ENCODE data around the gene TNFRSF12A. TPM values are rescaled to one million over a fixed set of nuclear protein-coding genes. Genes with fewer than 3 reads are reported as not detected.
A peak's percentile ranks its signal among the peaks of the same experiment; 100 is the strongest.

TNFRSF12A gene
- total and polyA plus RNA-seq, 9 of the 15 experiments (the other 6 are each of a cell fraction or from before 2014, with no cell fraction given) = 0.41 to 61.8 (median 26.5) TPM

DNA sequence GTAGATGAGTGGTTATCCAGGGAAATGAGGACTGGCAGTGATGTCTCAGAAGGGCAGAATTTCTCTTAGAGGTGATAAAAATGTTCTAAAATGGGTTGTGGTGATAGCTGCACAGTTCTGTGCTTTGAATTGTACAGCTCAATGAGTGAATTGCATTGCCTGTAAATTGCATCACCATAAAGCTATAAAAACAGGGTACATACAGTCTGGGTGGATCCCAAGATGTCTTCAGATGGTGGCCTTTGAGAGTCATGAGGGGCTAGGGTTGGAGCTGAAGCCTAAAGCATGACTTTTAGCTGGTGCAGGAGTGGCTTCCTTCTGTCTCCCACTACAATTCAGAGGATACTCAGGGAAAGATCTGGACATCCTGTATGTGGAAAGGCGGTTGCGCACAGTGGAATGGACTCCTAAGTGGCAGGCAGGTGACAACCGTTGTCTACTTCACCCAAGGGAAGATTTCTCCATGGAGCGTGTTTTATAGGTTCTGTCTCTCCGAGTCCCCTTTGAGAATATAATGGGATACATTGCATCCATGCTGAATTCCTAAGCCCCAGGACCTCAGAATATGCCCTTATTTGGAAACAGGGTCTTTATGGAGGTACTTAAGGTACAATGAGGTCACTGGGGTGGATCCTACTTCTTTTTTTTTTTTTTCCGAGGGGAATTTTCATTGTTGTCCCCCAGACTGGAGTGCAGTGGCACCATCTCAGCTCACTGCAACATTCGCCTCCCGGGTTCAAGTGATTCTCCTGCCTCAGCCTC, 43.6 kb downstream of the TNFRSF12A start (continued):
- no peak for TF ChIP-seq CEBPZ (IDR thresholded peaks at IDR 0.05; ENCODE audit: borderline replicate concordance, low read depth, low read length)
- no peak for TF ChIP-seq ZNF311 (CRISPR knock-in tag; IDR thresholded peaks at IDR 0.05)
- TF ChIP-seq, protein P1, sequence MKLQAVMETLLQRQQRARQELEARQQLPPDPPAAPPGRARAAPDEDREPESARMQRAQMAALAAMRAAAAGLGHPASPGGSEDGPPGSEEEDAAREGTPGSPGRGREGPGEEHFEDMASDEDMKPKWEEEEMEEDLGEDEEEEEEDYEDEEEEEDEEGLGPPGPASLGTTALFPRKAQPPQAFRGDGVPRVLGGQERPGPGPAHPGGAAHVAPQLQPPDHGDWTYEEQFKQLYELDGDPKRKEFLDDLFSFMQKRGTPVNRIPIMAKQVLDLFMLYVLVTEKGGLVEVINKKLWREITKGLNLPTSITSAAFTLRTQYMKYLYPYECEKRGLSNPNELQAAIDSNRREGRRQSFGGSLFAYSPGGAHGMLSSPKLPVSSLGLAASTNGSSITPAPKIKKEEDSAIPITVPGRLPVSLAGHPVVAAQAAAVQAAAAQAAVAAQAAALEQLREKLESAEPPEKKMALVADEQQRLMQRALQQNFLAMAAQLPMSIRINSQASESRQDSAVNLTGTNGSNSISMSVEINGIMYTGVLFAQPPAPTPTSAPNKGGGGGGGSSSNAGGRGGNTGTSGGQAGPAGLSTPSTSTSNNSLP (IDR thresholded peaks at IDR 0.05; ENCODE audit: borderline replicate concordance, low read depth, low read length) = no peak
- no peak for TF ChIP-seq MGA (IDR thresholded peaks at IDR 0.05)
- TF ChIP-seq NFYB (IDR thresholded peaks at IDR 0.05; ENCODE audit: extremely low read depth, insufficient read length) = no peak
- TF ChIP-seq, protein P2, sequence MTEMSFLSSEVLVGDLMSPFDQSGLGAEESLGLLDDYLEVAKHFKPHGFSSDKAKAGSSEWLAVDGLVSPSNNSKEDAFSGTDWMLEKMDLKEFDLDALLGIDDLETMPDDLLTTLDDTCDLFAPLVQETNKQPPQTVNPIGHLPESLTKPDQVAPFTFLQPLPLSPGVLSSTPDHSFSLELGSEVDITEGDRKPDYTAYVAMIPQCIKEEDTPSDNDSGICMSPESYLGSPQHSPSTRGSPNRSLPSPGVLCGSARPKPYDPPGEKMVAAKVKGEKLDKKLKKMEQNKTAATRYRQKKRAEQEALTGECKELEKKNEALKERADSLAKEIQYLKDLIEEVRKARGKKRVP (CRISPR knock-in tag; IDR thresholded peaks at IDR 0.05) = 0 out of 2 replicates have a peak, but pooled peaks have one; percentile 35
- TF ChIP-seq ZNF707 (CRISPR knock-in tag; conservative IDR thresholded peaks at IDR 0.05) = no peak
- TF ChIP-seq SMARCB1 (IDR thresholded peaks at IDR 0.05; ENCODE audit: insufficient read length, low read depth) = no peak

Data from K562 (cell line).